A673 (cell line): ENCODE results near the gene GPR158. TPM values are rescaled to one million over a fixed set of nuclear protein-coding genes. Genes with fewer than 3 reads are reported as not detected.

ENCODE experiments used
- BruUV-seq: library from RNA; stranded (reverse); fragments of 400-500 nt; replicated peaks from 2 replicates; lab custom pipeline; 2021; lab: Mats Ljungman, UMichigan
- CTCF ChIA-PET: fragments of 300-600 bp; sonication (Branson Sonifier 250); formaldehyde crosslinking; loops from one replicate; lab custom pipeline; 2022; ENCODE audit warnings: antibody characterized with exemption; lab: Charles Lee
- POLR2A ChIA-PET: fragments of 300-600 bp; sonication (Branson Sonifier 250); formaldehyde crosslinking; loops from one replicate; lab custom pipeline; 2022; ENCODE audit warnings: antibody characterized with exemption; ENCODE audit not compliant: low non-redundant PET; lab: Charles Lee
- DNase-seq: peaks from one replicate; pipeline ENCODE4 v3.0.0-alpha.2; 2015; ENCODE audit warnings: low spot score
- H3K27ac ChIP-seq: fragments of 200-600 bp; sonication (generic); 2 replicates; pipeline ENCODE4 v1.5.1; 2016; ENCODE audit warnings: mixed run types, low read depth, mild to moderate bottlenecking, mixed read lengths, antibody characterized with exemption, low read length; ENCODE audit not compliant: poor library complexity, severe bottlenecking
- H3K27me3 ChIP-seq: fragments of 200-600 bp; sonication (generic); replicated peaks from 2 replicates; pipeline ENCODE4 v1.6.1; 2017; ENCODE audit warnings: mixed run types, low read depth, mild to moderate bottlenecking, mixed read lengths, antibody characterized with exemption, low read length; ENCODE audit not compliant: insufficient read depth, poor library complexity
- H3K36me3 ChIP-seq: fragments of 200-600 bp; sonication (generic); 2 replicates; pipeline ENCODE4 v1.6.1; 2016; ENCODE audit warnings: mixed run types, mild to moderate bottlenecking, mixed read lengths, antibody characterized with exemption, low read length; ENCODE audit not compliant: insufficient read depth, poor library complexity, severe bottlenecking
- H3K4me1 ChIP-seq: fragments of 200-600 bp; sonication (generic); 2 replicates; pipeline ENCODE4 v1.6.1; 2017; ENCODE audit warnings: mixed run types, mild to moderate bottlenecking, mixed read lengths, antibody characterized with exemption, low read length; ENCODE audit not compliant: insufficient read depth, poor library complexity, severe bottlenecking
- H3K4me3 ChIP-seq: fragments of 200-600 bp; sonication (generic); 2 replicates; pipeline ENCODE4 v1.5.1; 2016; ENCODE audit warnings: low read depth, mixed run types, mild to moderate bottlenecking, mixed read lengths, low read length; ENCODE audit not compliant: poor library complexity, severe bottlenecking
- H3K9me3 ChIP-seq: fragments of 200-600 bp; sonication (generic); 2 replicates; pipeline ENCODE4 v1.6.1; 2016; ENCODE audit warnings: mixed run types, low read depth, mild to moderate bottlenecking, mixed read lengths, antibody characterized with exemption, low read length; ENCODE audit not compliant: poor library complexity, severe bottlenecking
- EZH2 ChIP-seq: fragments of 200-600 bp; sonication (generic); IDR thresholded peaks from 2 replicates; pipeline ENCODE4 v1.6.1; 2017; ENCODE audit warnings: borderline replicate concordance, low read depth, mild to moderate bottlenecking, mixed read lengths, antibody characterized with exemption, low read length; ENCODE audit not compliant: poor library complexity, severe bottlenecking
- intact Hi-C: fragments of 100-400 bp; cut with micrococcal nuclease; formaldehyde crosslinking; loops from one replicate; pipeline ENCODE4 v1.10.0; 2022; ENCODE audit not compliant: unreplicated experiment
- total RNA-seq: library from RNA; stranded (reverse); gene quantifications from 2 replicates; pipeline ENCODE4 v1.2.3, GENCODE V29; 2021
- TF ChIP-seq, protein P1 (sequence below): fragments of 300-800, 200-600 bp; sonication (generic); conservative IDR thresholded peaks from 2 replicates; pipeline ENCODE4 v1.5.1; 2017; ENCODE audit warnings: low read depth, mild to moderate bottlenecking, antibody characterized with exemption, low read length, moderate library complexity, mixed read lengths

Gene GPR158
- total RNA-seq, 1 experiment from 2014 or later: not detected

DNA sequence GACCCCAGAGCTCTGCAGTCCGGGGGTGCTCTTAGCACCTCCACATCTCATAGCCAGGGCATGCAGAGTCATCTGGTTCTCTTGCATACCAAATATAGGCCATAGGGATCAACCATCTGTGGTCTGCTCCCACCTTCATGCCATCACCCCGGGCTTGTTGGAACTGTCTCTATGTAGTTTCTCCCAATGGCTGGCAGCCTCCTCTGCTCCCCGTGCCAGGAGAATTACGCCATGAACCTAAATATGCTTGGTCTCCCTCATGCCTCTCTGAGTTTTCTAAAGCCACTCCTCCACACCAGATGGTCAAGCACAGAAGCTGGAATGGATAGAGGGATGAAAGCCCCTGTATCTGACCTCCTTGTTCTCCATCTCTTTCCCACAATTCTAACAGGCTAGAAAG is 456.7 kb downstream of the GPR158 start:
- ChIA-PET POLR2A (no interaction called here), CTCF (no interaction called here)
- no peaks in the 10 kb centered on the region for H3K27me3 ChIP-seq
- no TSS peak for BruUV-seq
- no peak for DNase-seq
- TF ChIP-seq, protein P1, sequence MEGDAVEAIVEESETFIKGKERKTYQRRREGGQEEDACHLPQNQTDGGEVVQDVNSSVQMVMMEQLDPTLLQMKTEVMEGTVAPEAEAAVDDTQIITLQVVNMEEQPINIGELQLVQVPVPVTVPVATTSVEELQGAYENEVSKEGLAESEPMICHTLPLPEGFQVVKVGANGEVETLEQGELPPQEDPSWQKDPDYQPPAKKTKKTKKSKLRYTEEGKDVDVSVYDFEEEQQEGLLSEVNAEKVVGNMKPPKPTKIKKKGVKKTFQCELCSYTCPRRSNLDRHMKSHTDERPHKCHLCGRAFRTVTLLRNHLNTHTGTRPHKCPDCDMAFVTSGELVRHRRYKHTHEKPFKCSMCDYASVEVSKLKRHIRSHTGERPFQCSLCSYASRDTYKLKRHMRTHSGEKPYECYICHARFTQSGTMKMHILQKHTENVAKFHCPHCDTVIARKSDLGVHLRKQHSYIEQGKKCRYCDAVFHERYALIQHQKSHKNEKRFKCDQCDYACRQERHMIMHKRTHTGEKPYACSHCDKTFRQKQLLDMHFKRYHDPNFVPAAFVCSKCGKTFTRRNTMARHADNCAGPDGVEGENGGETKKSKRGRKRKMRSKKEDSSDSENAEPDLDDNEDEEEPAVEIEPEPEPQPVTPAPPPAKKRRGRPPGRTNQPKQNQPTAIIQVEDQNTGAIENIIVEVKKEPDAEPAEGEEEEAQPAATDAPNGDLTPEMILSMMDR: no peak
- TF ChIP-seq EZH2: no peak
- no peaks in the 10 kb centered on the region for H3K4me1 ChIP-seq
- H3K27ac ChIP-seq: no peak overlapping the region
- intact Hi-C loops: no loop called here
- no peak overlapping the region for H3K4me3 ChIP-seq
- no peaks in the 10 kb centered on the region for H3K36me3 ChIP-seq
- H3K9me3 ChIP-seq: no peaks in the 10 kb centered on the region

DNA sequence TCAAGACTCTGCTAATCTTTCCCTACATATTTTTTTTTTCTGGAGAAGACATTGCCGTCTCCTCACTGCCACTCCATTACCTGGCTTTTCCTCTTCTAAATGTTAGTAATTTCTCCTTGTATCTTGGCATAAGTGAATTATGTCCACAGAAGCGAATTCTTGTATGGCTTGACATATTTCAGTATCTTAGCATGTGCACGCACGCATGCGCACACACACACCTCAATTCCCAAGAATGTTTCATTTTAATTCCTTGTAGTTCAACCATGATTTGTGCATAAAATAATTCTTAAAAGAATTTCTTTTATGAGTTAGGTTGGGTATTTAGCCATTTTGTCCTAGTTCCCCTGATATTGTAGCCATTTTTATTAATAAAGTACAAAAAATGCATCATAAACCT is 458.0 kb downstream of the GPR158 start:
- Histone ChIP-seq H3K36me3 (no peaks in the 10 kb centered on the region), H3K27ac (no peak overlapping the region), H3K4me1 (no peaks in the 10 kb centered on the region), H3K27me3 (no peaks in the 10 kb centered on the region), H3K9me3 (no peaks in the 10 kb centered on the region), H3K4me3 (no peak overlapping the region)
- ChIA-PET CTCF (no interaction called here), POLR2A (no interaction called here)
- intact Hi-C loops: no loop called here
- no TSS peak for BruUV-seq
- no peak for TF ChIP-seq EZH2
- TF ChIP-seq, protein P1: no peak
- no peak for DNase-seq

DNA sequence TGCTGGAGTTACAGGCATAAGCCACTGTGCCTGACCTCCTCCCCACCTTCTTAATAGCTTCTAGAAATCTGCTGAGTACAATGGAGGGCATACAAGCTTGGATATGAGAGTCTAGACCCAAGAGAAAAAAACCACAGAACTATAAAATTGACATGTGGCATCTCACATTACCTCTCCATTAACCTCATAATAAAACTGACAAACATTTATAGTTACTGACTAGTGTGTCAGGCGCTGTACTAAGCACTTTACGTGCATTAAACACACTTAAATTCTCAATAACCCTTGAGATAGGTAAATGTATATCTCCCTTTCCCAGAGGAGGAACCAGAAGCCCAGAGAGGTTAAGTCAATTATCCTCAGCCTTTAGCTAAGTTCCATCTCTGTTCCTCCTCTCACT is 458.7 kb downstream of the GPR158 start:
- H3K27me3 ChIP-seq: no peaks in the 10 kb centered on the region
- POLR2A ChIA-PET: no interaction called here
- TF ChIP-seq, protein P1: no peak
- no peak for TF ChIP-seq EZH2
- BruUV-seq: no TSS peak
- CTCF ChIA-PET: no interaction called here
- no peaks in the 10 kb centered on the region for H3K4me1 ChIP-seq
- intact Hi-C loops: no loop called here
- H3K36me3 ChIP-seq: no peaks in the 10 kb centered on the region
- no peak for DNase-seq
- no peaks in the 10 kb centered on the region for H3K9me3 ChIP-seq
- no peak overlapping the region for H3K4me3 ChIP-seq
- no peak overlapping the region for H3K27ac ChIP-seq
